Adrenal gland (tissue), 12 donors: ENCODE results near the gene SUCLG1. TPM values are rescaled to one million over a fixed set of nuclear protein-coding genes. Genes with fewer than 3 reads are reported as not detected.

Experiments
- DNase-seq, 7 donors: peaks; one replicate each; pipeline ENCODE4 v3.0.0-alpha.2; 2019 to 2020
- H3K27ac ChIP-seq, 5 donors: fragments of 200-600 bp; sonication (generic) in 4 of 5; 1 replicate in 3 of 5; 2 replicates in 2 of 5; pipeline versions ENCODE4 v1.5.1 to v1.8.0; 2016 to 2020; ENCODE audit warnings: mild to moderate bottlenecking in 1 of 5
- H3K27me3 ChIP-seq: fragments of 200-600 bp; 2 replicates; pipeline ENCODE4 v1.8.0; 2021
- H3K36me3 ChIP-seq, 2 donors: fragments of 200-600 bp; replicated peaks in 1 of 2; 1 replicate in 1 of 2; 2 replicates in 1 of 2; pipeline versions ENCODE4 v1.5.1 to v1.8.0; 2018 to 2022
- H3K4me1 ChIP-seq, 2 donors: fragments of 200-600 bp; replicated peaks in 1 of 2; 1 replicate in 1 of 2; 2 replicates in 1 of 2; pipeline versions ENCODE4 v1.5.1 to v1.8.0; 2018 to 2021
- H3K4me3 ChIP-seq, 4 donors: fragments of 200-600 bp; sonication (generic) in 3 of 4; one replicate each; pipeline ENCODE4 v1.5.1; 2016 to 2018
- H3K9me3 ChIP-seq, 3 donors: fragments of 200-600 bp; sonication (generic) in 1 of 3; replicated peaks in 1 of 3; 1 replicate in 2 of 3; 2 replicates in 1 of 3; pipeline versions ENCODE4 v1.5.1 to v1.8.0; 2016 to 2021
- CTCF ChIP-seq, 6 experiments: fragments of 450-650 bp in 4 of 6; fragments of 200-600 bp in 2 of 6; sonication (generic) in 1 of 6; IDR thresholded peaks; 1 replicate in 5 of 6; 2 replicates in 1 of 6; pipeline versions ENCODE4 v1.5.1 to v1.8.0; 2016 to 2021; ENCODE audit warnings: antibody characterized with exemption in 6 of 6, mild to moderate bottlenecking in 2 of 6, moderate library complexity in 1 of 6
- POLR2A ChIP-seq, 2 donors: fragments of 450-650 bp; IDR thresholded peaks; one replicate each; pipeline ENCODE4 v1.6.1; 2017; ENCODE audit warnings: antibody characterized with exemption in 2 of 2, mild to moderate bottlenecking in 2 of 2, moderate library complexity in 1 of 2
- WGBS, 4 donors: extraction: QIAGEN DNeasy Blood & Tissue Kit in 2 of 4; methylation state at CpG; one replicate each; pipeline versions ENCODE4 v1.1.5 to v1.1.7; 2013 to 2017; 5-methylcytosine and 5-hydroxymethylcytosine counted together
- intact Hi-C, 2 donors: fragments of 100-400 bp; cut with DNase I; formaldehyde crosslinking; loops; one replicate each; pipeline versions ENCODE4 v1.14.1 to v1.15.0; 2022 to 2023
- polyA plus RNA-seq, 3 donors: library from polyadenylated mRNA; stranded (reverse); fragments of 200-250 nt in 2 of 3; fragments of 350-450 nt in 1 of 3; fragmentation: Illumina TruSeq in 1 of 3; extraction: RNeasy Lipid Tissue Mini Kit (QIAGEN cat#74804) in 1 of 3; gene quantifications; one replicate each; pipeline ENCODE4 v1.2.3, GENCODE V29; 2013 to 2014
- total RNA-seq, 9 donors: library from RNA; depleted of rRNA in 4 of 9; stranded (reverse); fragments of >200 nt in 4 of 9; fragments of 120-200 nt in 1 of 9; fragmentation: NEBNext Ultra II Directional in 1 of 9; extraction: Animal tissue kit (Norgen Biotek cat#: 25700) in 1 of 9; gene quantifications; one replicate each; pipeline versions ENCODE4 v1.1.0 to v1.2.4, GENCODE V29; 2013 to 2023
- donor health status: healthy with polysubstance abuse.
- donor health status: Bipolar disorder and iron deficiency.
- donor health status: DM: yes; HTN: yes; CAD: no.
- donor health status: DM: no; HTN: no; CAD: no.
- donor health status: DM: no; HTN: no; CAD: no.
- donor health status: DM: yes; HTN: yes; CAD: no.

Gene SUCLG1
- total and polyA plus RNA-seq, 12 donors: 42.5 to 270 (median 86.1) TPM

DNA sequence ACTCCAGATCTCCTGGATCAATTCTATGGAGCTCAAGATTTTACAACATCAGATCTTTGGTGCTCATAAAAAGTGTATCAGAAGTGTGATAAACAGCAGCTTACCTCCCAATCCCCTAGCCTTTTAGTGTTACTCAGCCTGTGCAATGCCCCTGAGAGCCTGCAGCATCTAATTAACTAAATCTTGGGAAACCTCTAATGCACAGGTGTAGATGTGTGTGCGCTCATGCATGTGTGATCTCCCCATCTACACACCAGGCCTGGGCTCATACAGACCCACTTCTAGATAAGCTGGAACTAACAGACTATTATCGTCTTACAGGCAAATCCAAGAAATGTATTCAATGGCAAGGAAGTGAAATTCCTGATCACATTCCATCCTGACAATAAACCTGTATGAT, 7.5 kb downstream of the SUCLG1 start:
- Histone ChIP-seq H3K4me3 (no peak overlapping the region), H3K9me3 (no peaks in the 10 kb centered on the region), H3K36me3 (no peaks in the 10 kb centered on the region), H3K27me3 (no peaks in the 10 kb centered on the region), H3K27ac (no peak overlapping the region), H3K4me1 (peaks cover 0 to 19% of the 10 kb centered on the region in 2 donors)
- TF ChIP-seq POLR2A (IDR thresholded peaks at IDR 0.05): no peak
- 84 to 97% (median 92%) methylated on average over 2 of the region's 2 CpGs for WGBS, 4 donors
- DNase-seq: no peak
- intact Hi-C loops: no loop called here

DNA sequence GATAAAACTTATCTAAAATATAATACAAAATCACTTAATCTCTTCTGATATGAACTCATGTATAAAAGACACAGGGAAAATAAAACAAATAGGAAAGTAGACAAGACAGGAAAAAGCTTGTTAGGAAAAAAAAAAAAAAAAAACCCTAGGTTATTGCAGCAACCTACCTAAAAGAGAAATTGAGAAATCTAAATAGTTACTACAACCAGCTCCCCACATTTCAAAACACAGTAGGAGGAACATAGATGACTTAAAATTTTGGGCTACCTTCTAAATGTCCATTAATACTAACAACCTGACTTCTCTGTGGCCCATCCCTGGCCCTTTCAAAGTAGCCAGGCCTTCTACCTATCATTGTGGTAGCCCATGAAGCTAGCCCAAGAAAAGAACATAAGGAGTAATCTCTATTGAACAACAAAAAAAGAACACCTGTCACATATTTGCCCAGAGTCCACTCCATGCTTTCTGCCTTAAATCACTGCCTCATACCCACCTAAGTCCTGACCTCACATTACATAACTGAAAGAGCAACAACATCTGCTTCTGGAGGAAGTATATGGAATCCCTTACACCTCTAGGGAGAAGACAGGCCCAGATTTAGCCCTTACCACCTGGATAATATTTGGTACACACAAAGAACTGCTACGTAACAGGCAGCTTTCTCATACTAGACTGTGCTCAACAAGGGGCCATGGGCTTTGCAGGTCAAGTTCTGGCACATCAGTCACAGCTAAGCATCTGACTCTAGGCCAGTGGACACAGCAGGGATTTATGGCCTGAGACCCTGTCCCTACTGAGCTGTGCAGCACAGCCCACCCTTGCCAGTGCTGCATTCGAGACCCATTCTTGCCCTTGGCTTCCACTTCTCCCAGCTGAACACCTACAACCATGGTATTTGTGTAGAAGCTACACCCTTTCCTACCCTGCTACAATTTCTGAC, 8.5 kb downstream of the SUCLG1 start:
- 85 to 96% (median 88%) methylated on average over 2 of the region's 2 CpGs for WGBS, 4 donors
- Histone ChIP-seq H3K27ac (no peak overlapping the region), H3K36me3 (no peaks in the 10 kb centered on the region), H3K4me1 (peaks cover 0 to 19% of the 10 kb centered on the region in 2 donors), H3K27me3 (no peaks in the 10 kb centered on the region), H3K4me3 (no peak overlapping the region), H3K9me3 (no peaks in the 10 kb centered on the region)
- intact Hi-C loops: no loop called here
- TF ChIP-seq POLR2A (IDR thresholded peaks at IDR 0.05): no peak
- no peak for TF ChIP-seq CTCF (IDR thresholded peaks at IDR 0.05)
- no peak for DNase-seq

GRCh38 chr2:84449711-84450110, 9.4 kb downstream of the SUCLG1 start:
- TF ChIP-seq CTCF (IDR thresholded peaks at IDR 0.05): no peak
- TF ChIP-seq POLR2A (IDR thresholded peaks at IDR 0.05): no peak

DNA sequence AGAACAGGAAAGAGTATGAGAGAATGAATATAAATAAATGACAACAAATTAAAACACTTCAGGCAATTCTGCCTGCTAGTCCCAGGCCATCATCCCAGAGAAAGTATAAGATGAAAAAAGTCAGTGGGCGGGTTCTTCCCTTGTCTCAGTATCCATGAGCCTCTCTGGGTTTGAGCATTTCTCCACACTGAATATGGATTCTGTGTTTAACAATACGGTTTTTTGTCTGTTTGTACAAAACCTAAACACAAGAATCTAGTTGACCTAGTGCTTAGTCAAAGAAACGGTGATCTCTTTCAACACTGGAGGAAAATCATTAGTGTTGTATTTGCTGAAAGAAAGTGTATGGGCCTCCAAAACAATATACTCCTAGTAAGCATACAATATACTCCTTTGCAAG, 10.0 kb downstream of the SUCLG1 start:
- peaks cover 0 to 6% of the 10 kb centered on the region in 2 donors for H3K36me3 ChIP-seq
- intact Hi-C loops: no loop called here
- WGBS, 4 donors: 90 to 93% (median 91%) methylated on average over 3 of the region's 3 CpGs
- H3K4me3 ChIP-seq: no peak overlapping the region
- H3K27me3 ChIP-seq: no peaks in the 10 kb centered on the region
- H3K9me3 ChIP-seq: no peaks in the 10 kb centered on the region
- TF ChIP-seq POLR2A (IDR thresholded peaks at IDR 0.05): no peak
- TF ChIP-seq CTCF (IDR thresholded peaks at IDR 0.05): no peak
- H3K4me1 ChIP-seq: peaks cover 0 to 15% of the 10 kb centered on the region in 2 donors
- no peak for DNase-seq
- H3K27ac ChIP-seq: no peak overlapping the region

More at GRCh38 chr2:84449711-84450110, 9.4 kb downstream of the SUCLG1 start:
- DNase-seq: no peak
- peaks cover 0 to 19% of the 10 kb centered on the region in 2 donors for H3K4me1 ChIP-seq
- intact Hi-C loops: no loop called here
- WGBS, 4 donors: 86 to 93% (median 90%) methylated on average over 6 of the region's 6 CpGs
- H3K36me3 ChIP-seq: peaks cover 0 to 3% of the 10 kb centered on the region in 2 donors
- H3K27ac ChIP-seq: no peak overlapping the region
- no peak overlapping the region for H3K4me3 ChIP-seq
- H3K9me3 ChIP-seq: no peaks in the 10 kb centered on the region
- no peaks in the 10 kb centered on the region for H3K27me3 ChIP-seq
